Omental fat pad (tissue), 4 donors: ENCODE results near the gene LRFN5. TPM values are rescaled to one million over a fixed set of nuclear protein-coding genes. Genes with fewer than 3 reads are reported as not detected.
"Not testable (repeated sequence)": the region's sequence is repeated elsewhere in the genome, so short reads cannot be mapped to it uniquely, and the experiment has no call there.

Source experiments
- ATAC-seq: fragments of 150-250 bp; one replicate; pipeline ENCODE4 v1.9.1; 2016; ENCODE audit warnings: mild to moderate bottlenecking, moderate library complexity; ENCODE audit not compliant: low FRiP score
- DNase-seq: peaks from one replicate; pipeline ENCODE4 v3.0.0-alpha.2; 2019; ENCODE audit warnings: low spot score
- CTCF ChIP-seq, 3 donors: fragments of 450-650 bp; IDR thresholded peaks; one replicate each; pipeline ENCODE4 v1.5.1; 2016 to 2017; ENCODE audit warnings: antibody characterized with exemption in 3 of 3, mild to moderate bottlenecking in 3 of 3, moderate library complexity in 2 of 3
- total RNA-seq, 4 donors: library from RNA; depleted of rRNA; stranded (reverse); fragments of >200 nt; gene quantifications; one replicate each; pipeline ENCODE4 v1.1.0, GENCODE V29; 2016

The LRFN5 gene
- total RNA-seq, 4 donors from 2014 or later: 2.4 to 7.3 (median 6.0) TPM

- no peak for DNase-seq
- no peak for TF ChIP-seq CTCF (IDR thresholded peaks at IDR 0.05)
- no peak for ATAC-seq
These were observed 136.5 kb downstream of the LRFN5 start for GRCh38 chr14:41743140-41743539.

GRCh38 chr14:41749429-41749828, 142.8 kb downstream of the LRFN5 start:
- ATAC-seq (no peak), DNase-seq (no peak)
- TF ChIP-seq CTCF (IDR thresholded peaks at IDR 0.05): no peak

DNA sequence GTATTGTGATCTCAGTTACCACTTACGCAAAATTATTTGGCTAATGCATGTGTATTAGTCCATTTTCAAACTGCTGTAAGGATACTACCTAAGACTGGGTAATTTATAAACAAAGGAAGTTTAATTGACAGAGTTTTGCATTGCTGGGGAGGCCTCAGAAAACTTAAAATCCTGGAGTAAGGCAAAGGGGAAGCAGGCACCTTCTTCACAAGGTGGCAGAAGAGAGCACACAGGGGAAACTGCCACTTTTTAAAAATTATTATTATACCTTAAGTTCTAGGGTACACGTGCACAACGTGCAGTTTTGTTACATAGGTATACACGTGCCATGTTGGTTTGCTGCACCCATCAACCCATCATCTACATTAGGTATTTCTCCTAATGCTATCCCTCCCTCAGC, 143.9 kb downstream of the LRFN5 start:
- DNase-seq, ATAC-seq: not testable (repeated sequence)

GRCh38 chr14:41758011-41758665, 151.5 kb downstream of the LRFN5 start:
- TF ChIP-seq CTCF (IDR thresholded peaks at IDR 0.05): no peak
- DNase-seq (no peak), ATAC-seq (no peak)

GRCh38 chr14:41761204-41761603, 154.5 kb downstream of the LRFN5 start:
- DNase-seq (no peak), ATAC-seq (no peak)
- no peak for TF ChIP-seq CTCF (IDR thresholded peaks at IDR 0.05)

GRCh38 chr14:41766772-41767171, 160.1 kb downstream of the LRFN5 start:
- no peak for DNase-seq
- TF ChIP-seq CTCF (IDR thresholded peaks at IDR 0.05): no peak
- no peak for ATAC-seq

DNA sequence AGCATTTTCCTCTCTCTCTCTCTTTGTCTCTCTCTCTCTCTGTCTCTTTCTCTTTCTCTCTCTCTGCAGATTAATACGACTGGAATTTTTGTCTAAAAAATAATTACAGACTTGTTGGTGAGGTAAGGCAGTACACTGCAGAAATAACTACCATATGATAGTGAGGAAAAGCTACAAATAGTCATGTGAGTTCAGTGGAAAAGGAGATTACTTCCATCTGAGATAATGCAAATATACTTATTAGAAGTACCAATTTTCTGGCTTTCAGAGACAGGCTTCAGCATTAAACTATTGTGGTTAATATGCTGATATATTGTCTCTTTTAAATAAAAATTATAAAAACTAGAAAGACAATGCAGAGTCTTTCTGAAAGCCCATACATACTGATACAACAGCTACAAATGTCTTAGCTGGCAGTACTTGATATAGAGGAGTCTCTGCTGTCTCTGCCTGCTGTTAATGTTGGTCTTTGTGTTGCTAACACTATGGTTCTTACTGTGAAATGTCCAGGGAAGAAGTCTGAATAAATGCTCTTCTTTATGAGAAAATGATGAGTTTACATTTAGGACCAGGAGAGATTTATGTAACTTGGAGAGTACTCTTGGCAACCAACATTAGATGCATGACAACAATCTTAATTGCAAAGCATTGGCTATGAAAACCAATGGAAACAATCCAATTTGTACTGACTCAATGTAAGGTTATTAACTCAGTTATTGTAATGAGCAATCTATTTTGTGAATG, 167.0 kb downstream of the LRFN5 start:
- DNase-seq (no peak), ATAC-seq (no peak)

More for the DNA sequence above, 167.0 kb downstream of the LRFN5 start:
- no peak for TF ChIP-seq CTCF (IDR thresholded peaks at IDR 0.05)
